Measurements from ENCODE around the gene SRRD. TPM values are rescaled to one million over a fixed set of nuclear protein-coding genes. Genes with fewer than 3 reads are reported as not detected.

SRRD gene
- total and polyA plus RNA-seq, 2 of the 13 experiments (the other 11 are each of a cell fraction or from before 2014, with no cell fraction given), result 22.8 to 36.6 TPM

GRCh38 chr22:26540119-26540518 is 56.4 kb downstream of the SRRD start:
- no peak overlapping the region for H3K4me2 ChIP-seq (ENCODE audit: low read depth, low read length)
- in situ Hi-C loops (cut with HindIII; ENCODE audit: extremely low pct_ligation_motif_present, low pct_unique_long_range_greater_than_20kb), result no loop called here
- ATAC-seq, result no peak
- no peak for DNase-seq (ENCODE audit: low spot score)
- H2AFZ ChIP-seq (ENCODE audit: low read length), result no peak overlapping the region
- H3K36me3 ChIP-seq (replicated peaks in 1 of 2; ENCODE audit: control insufficient read depth in 1 of 2, insufficient read depth in 2 of 2, low read length in 2 of 2), result peaks cover 3 to 14% of the 10 kb centered on the region in 2 experiments; a peak in 3 of 5 replicates
- H4K20me1 ChIP-seq (ENCODE audit: insufficient read depth, low read length), result no peaks in the 10 kb centered on the region
- BruUV-seq (replicated peaks), result no TSS peak
- no peak overlapping the region for H3K9ac ChIP-seq (ENCODE audit: insufficient read depth, low read depth, low read length)
- H3K27me3 ChIP-seq (ENCODE audit: control insufficient read depth in 1 of 2, insufficient read depth in 2 of 2, low read length in 2 of 2), result no peaks in the 10 kb centered on the region
- peaks cover 5% of the 10 kb centered on the region for H3K4me1 ChIP-seq (ENCODE audit: insufficient read depth, low read length)
- TF ChIP-seq ZNF101 (CRISPR knock-in tag; IDR thresholded peaks at IDR 0.05; ENCODE audit: borderline replicate concordance, low read depth) (no peak), DZIP1 (CRISPR knock-in tag; IDR thresholded peaks at IDR 0.05) (no peak), HNRNPLL (IDR thresholded peaks at IDR 0.05; ENCODE audit: low read depth, low read length, poor library complexity, severe bottlenecking) (no peak), ZNF781 (CRISPR knock-in tag; IDR thresholded peaks at IDR 0.05; ENCODE audit: borderline replicate concordance, not compliant biosample characterization) (no peak), ARID5B (CRISPR knock-in tag; IDR thresholded peaks at IDR 0.05) (no peak), HNRNPH1 (optimal IDR thresholded peaks at IDR 0.05; ENCODE audit: low read depth, low read length) (no peak), TFDP1 (CRISPR knock-in tag; IDR thresholded peaks at IDR 0.05; ENCODE audit: borderline replicate concordance) (no peak), ZNF124 (CRISPR knock-in tag; IDR thresholded peaks at IDR 0.05) (no peak), CHD4 (IDR thresholded peaks at IDR 0.05; ENCODE audit: borderline replicate concordance, low read length) (no peak), HCFC1 (IDR thresholded peaks at IDR 0.05; ENCODE audit: low read depth, low read length) (no peak), ZNF841 (CRISPR knock-in tag; IDR thresholded peaks at IDR 0.05; ENCODE audit: borderline replicate concordance) (no peak), KAT7 (CRISPR knock-in tag; IDR thresholded peaks at IDR 0.05; ENCODE audit: borderline replicate concordance) (no peak)
- TF ChIP-seq, protein P1, sequence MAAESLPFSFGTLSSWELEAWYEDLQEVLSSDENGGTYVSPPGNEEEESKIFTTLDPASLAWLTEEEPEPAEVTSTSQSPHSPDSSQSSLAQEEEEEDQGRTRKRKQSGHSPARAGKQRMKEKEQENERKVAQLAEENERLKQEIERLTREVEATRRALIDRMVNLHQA (CRISPR knock-in tag; IDR thresholded peaks at IDR 0.05), result no peak
- no peak overlapping the region for H3K4me3 ChIP-seq (replicated peaks in 1 of 3; ENCODE audit: insufficient read depth in 1 of 3, low read depth in 2 of 3, low read length in 3 of 3)
- intact Hi-C loops (cut with micrococcal nuclease; ENCODE audit: unreplicated experiment), result no loop called here
- H3K79me2 ChIP-seq (ENCODE audit: insufficient read depth, low read length), result no peaks in the 10 kb centered on the region
- CTCF ChIA-PET (ENCODE audit: low intra/inter-chr PET ratio, low total read pairs), result no interaction called here
- FAIRE-seq, result no peak
- POLR2A ChIA-PET, result no interaction called here
- no peaks in the 10 kb centered on the region for H3K9me3 ChIP-seq (ENCODE audit: low read length)
- WGBS (ENCODE audit: low lambda C conversion rate), result 100% methylated on average over 2 of the region's 2 CpGs
- no peak overlapping the region for H3K27ac ChIP-seq (ENCODE audit: extremely low read length, insufficient read depth, low read length)
